ENCODE measurements around the gene KIAA0040.

KIAA0040 gene

GRCh38 chr1:175169286-175170018 is 23.1 kb downstream of the KIAA0040 start:
- DNase-seq, result peak; percentile 34

DNA sequence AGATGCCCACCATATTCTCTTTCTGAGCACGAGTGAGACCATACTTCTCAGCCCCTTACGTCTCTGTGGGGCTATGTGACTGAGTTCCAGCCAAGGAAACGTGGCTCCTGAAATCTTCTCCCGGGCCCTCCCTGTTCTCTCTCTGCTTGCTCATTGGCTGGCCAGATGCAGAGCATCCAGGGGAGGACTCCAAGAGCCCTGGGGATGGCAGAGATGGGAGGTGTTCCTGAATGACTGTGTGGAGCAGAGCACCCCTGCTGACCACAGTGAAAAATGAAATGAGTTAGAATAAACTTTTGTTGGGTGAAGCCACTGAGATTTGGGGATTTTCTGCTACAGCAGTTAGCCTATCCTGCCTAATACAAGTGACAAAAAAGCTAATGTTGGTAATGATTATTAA is 23.8 kb downstream of the KIAA0040 start:
- no peak for DNase-seq

GRCh38 chr1:175167861-175168260 is 24.7 kb downstream of the KIAA0040 start:
- DNase-seq, result no peak

- DNase-seq, result no peak
Measured at GRCh38 chr1:175166746-175167145, 25.8 kb downstream of the KIAA0040 start.

- no peak for DNase-seq
Measured at GRCh38 chr1:175164751-175165150, 27.8 kb downstream of the KIAA0040 start.

DNA sequence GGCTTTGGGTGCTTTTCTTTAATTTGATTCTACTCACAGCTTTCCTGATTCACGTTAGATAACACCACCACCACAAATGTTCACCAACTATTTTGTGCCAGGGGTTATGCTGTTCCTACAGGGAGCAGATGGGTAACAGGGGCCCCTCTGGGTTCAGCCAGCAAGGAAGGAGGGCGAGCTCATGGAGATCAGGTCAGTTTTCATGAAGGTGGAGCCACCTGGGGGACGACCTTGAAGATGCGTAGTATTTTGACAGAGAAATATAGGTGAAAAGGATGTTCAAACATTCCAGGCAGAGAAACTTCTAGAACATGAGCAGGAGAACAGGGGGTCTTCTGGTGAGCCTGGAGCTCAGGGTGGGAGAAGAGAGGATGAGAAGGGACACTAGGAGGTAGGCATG is 28.9 kb downstream of the KIAA0040 start:
- DNase-seq, result no peak

DNA sequence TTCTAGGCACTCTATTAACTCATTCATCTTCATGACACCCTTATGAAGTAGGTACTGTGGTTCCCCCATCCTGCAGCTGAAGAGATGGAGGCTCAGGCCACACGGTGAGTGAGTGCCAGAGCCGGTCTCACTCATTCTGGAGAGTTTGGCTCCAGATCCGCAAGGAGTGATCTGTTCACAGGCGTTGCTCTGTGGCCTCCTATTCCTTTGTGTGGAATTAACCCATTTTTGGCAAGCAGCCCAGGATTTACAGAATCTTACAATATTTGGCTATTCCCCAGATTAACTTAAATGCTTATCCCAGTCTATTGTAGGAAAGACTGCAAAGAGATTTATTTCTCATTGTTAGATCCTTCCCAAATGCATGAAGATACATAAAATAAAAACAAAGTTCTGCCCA is 29.6 kb downstream of the KIAA0040 start:
- DNase-seq, result no peak

DNA sequence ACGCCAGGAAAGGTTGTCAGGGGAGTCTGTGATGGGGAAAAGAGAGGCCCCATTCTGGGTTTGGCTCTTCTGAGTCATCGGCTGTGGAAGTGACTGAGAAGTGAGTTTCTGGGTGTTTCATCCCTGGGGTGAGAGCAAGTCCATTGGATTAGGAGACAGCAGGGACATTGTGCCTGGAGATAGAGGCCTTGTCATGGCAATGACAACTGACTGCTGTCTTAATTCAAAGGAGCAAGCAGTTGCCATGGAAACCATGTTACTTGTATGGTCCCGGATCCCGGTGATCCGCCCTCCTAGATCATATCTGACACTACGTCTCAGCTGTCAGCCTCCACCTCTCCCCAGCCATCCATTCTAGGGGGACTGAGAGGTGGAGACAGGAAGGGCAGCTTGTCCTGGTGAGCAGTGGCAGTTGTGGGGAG is 34.4 kb downstream of the KIAA0040 start:
- no peak for DNase-seq

DNA sequence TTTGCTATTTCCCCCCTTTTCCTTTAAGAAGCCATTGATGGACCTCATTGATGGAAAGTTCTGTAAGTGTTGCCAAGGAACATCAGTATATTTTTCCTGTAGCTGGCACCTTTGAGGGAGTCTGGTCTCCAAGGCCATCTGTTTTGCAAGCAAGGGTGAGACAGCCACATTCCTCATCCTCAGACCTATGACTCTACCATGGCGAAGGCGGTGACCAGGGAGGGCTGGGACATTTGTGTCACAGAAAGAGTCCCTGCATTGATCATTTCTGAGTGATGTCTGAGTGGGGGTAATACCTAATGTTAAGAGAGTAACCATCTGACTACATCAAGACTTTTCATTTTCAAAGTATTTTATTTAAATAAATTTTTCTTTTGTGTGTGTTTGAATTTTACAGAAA is 35.4 kb downstream of the KIAA0040 start:
- DNase-seq, result no peak

DNA sequence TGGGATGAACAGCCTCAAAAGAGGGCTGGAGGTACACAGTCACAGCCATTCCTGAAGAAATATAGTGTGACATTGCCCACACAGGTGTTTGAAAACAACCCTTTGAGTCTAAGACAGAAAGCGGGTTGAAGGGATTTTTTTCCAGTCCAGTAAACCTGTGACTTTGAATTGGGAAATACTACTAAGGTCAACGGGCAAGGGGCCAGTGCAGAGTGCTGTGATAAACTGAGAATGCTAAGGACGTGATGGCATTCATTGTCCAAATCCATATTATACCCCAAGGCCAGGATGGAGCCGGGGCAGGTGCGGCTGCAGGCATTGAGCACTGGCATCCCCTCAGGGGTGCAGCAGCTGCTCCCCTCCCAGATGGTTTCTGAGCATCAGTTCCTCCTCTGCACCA is 36.6 kb downstream of the KIAA0040 start:
- no peak for DNase-seq

DNA sequence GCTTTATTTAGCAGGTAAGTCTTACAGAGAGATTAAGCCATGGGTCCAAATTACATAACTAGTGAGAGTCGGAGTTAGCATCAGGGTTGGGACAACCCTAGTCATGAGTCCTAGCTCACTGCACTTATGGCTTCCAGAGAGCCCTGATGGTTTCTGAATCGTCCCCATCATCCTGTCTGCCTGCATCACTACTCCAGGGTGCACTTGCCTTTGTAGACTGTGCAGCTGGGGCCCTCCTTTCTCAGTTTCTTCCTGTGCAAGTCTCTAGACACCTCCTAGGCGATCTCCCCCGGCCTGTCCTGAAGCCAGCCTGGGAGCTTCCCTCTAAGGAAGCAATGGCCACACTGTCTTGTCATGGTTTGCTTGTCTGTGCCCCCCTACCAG is 37.1 kb downstream of the KIAA0040 start:
- DNase-seq, result no peak

- peak; percentile 78 for DNase-seq
Measured at GRCh38 chr1:175154629-175155472, 37.7 kb downstream of the KIAA0040 start.

DNA sequence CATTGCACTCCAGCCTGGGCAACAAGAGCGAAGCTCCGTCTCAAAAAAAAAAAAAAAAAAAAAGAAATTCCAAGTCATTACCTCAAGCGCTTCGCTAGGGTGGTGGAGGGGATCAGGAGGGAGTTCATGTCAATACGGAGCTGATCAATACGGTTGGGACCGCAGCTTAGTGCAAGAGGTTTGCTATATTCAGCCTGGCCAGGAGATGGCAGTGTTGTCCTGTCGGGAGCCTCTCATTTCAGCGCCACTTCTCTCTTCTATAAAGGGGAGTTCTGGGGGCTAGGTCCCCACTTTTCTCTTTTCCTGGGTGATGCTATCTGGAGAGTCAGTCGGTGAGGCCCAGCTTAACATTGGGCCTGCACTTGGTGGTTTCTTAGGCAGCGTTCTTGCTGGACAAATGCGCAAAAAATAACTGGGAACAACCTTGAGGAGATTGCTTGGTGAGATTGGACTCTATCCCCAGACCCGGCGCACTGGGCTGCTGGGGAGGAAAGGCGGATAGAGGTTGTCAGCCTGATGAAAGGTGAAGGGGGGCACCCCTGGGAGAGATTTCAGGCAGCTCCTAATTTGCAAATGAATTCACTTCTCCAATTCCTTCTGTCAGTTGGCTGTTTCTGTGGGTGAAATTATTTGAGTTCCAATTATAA is 40.4 kb downstream of the KIAA0040 start:
- DNase-seq, result peak; percentile 68

DNA sequence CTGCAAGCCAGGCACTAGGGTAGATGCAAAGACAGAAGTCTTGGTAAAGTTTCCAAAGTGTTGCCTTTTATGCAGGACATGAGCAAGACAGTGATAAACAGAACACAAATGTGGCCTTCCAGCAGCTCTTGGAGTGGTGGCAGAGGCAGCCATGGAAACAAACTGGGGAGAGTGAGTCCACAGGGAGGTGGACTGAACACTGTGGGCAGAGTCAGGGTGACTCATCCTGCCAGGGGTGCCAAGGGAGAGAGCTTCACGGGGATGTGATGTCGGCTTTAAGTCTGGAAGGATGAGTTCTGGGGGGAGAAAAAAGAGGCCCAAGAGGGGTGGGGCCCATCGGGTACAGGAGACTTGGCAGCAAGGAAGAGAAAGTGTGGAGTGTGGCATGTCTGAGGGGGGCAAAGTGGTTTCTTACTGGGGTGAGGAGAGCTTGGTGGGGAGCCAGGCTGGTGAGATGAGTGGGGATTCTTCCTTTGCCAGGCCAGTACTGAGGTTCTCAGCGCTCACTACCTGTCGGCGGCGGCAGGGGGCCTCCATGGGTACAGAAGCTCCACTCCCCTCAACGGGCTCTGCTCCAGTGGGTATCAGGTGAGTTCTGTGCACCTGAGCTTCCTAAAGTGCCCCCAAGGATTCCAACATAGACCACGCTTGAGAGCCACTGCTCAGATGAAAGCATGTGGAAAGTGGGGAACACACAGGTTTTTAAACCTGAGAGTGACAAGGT is 41.8 kb downstream of the KIAA0040 start:
- DNase-seq, result no peak

GRCh38 chr1:175148068-175148467 is 44.5 kb downstream of the KIAA0040 start:
- no peak for DNase-seq

DNA sequence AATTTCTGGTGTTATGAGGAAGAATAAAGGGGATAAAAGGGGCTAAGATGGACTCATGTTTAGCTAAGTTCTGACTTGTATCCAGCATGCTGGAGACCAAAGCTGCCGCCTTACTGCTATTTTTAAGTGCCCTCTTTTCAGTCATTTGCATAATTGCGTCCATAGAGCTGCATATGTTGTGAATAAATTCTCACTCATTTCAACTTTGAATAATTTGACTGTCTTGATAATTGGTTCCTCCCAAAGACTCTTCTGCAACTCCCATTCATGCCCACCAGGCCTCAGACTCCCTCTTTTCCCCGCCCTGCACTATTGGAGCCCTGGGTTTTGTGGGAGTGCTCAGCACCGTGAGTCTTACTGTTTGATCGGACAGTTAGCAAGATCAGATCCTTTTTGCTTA is 45.0 kb downstream of the KIAA0040 start:
- DNase-seq, result no peak

DNA sequence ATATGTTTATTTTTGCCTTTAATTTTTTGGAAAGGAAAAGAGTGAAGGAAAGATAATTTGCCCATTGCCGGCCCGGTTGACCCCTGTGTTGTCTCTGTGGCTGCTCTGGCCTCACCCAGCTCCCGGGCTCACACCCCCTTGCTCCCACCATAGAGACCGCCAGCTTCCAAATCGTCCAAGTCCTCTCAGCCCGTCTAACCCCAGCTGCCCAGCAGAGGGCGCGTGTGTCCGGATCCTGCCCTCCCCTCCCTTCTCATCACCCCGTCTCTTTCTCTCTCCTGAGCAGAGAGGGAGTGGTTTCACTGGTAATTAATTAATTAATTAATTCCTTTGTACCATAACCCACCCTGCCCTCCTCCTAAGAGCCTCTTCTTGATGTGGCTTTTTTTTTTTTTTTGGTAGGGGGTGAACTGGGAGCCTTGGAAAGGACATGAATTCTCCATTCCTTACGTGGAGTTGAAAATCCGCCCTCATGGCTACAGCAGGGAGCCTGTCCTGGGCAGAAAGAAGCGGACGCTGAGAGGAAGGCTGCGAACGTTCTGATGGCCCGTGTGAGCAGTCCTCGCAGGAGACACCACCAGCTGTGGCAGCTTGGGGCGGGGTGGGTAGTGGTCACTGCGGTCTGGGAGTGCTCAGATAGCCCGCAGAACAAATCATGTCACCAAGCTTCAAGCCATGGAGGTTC is 45.9 kb downstream of the KIAA0040 start:
- DNase-seq, result peak; percentile 70

- DNase-seq, result no peak
Measured at GRCh38 chr1:175145899-175146528, 46.6 kb downstream of the KIAA0040 start.

DNA sequence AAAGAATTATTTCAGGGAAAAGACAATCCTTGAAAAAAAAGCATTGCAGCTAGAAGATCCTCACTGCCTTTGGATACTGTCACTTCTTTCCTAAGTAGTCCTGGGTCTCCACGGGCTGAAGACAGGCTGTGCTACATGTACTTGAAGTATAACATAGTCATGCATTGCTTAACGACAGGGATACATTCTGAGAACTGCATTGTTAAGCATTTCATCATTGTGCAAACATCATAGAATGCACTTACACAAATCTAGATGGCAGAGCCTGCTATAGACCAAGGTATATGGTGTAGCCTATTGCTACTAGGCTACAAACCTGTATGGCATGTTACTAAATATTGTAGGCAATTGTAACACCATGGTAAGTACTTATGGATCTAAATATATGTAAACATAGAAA is 54.0 kb downstream of the KIAA0040 start:
- DNase-seq, result no peak

- DNase-seq, result no peak
Measured at GRCh38 chr1:175137369-175137768, 55.2 kb downstream of the KIAA0040 start.

- DNase-seq, result no peak
Measured at GRCh38 chr1:175136246-175136645, 56.3 kb downstream of the KIAA0040 start.

DNA sequence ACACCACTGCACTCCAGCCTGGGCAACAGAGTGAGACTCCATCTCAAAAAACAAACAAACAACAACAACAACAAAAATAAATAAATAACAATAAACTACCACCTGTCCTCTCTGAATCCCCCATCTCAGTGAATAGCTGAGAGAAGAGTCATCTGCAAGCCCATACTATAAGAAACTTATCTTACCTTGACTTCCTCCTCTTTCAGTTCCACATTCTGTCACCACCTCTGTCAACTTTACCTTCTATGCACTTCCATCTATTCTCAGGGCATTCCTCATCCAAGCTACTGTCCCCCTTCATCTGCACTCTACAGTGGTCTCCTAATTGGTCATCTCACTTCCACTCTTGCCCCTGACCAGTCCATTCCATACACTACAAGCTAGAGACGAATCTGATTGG is 58.1 kb downstream of the KIAA0040 start:
- DNase-seq, result no peak

Data from activated CD4-positive, alpha-beta T cell treated with anti-CD3 and anti-CD28 coated beads, Interleukin-10, Interleukin-2, amounts not matched to agents 100 ng/mL and 50 ng/mL, durations not matched to agents 16 hours and 8 hours (primary cell).